Neuronal stem cell (in vitro differentiated cells): ENCODE measurements around the gene PTPRD.

Source experiments
- DNase-seq: peaks from one replicate; pipeline ENCODE4 v3.0.0-alpha.2; 2013; ENCODE audit warnings: low spot score
- H2AFZ ChIP-seq: one replicate; pipeline ENCODE4 v1.6.1; 2013; ENCODE audit warnings: mild to moderate bottlenecking, low read length, inconsistent platforms
- H2AK5ac ChIP-seq: 2 replicates; pipeline ENCODE4 v1.6.1; 2013; ENCODE audit warnings: low read depth, mild to moderate bottlenecking, inconsistent platforms, low read length, moderate library complexity, mixed read lengths
- H2BK120ac ChIP-seq: 2 replicates; pipeline ENCODE4 v1.6.1; 2013; ENCODE audit warnings: low read depth, mild to moderate bottlenecking, inconsistent platforms, low read length, moderate library complexity, mixed read lengths
- H2BK12ac ChIP-seq: one replicate; pipeline ENCODE4 v1.6.1; 2013; ENCODE audit warnings: low read length, inconsistent platforms
- H2BK15ac ChIP-seq: 2 replicates; pipeline ENCODE4 v1.6.1; 2013; ENCODE audit warnings: mild to moderate bottlenecking, low read length, inconsistent platforms, mixed read lengths
- H2BK5ac ChIP-seq: one replicate; pipeline ENCODE4 v1.6.1; 2013; ENCODE audit warnings: inconsistent platforms, mild to moderate bottlenecking, low read length, moderate library complexity
- H3K14ac ChIP-seq: one replicate; pipeline ENCODE4 v1.6.1; 2013; ENCODE audit warnings: low read length, inconsistent platforms
- H3K18ac ChIP-seq: 2 replicates; pipeline ENCODE4 v1.6.1; 2013; ENCODE audit warnings: low read length, inconsistent platforms
- H3K23ac ChIP-seq: 2 replicates; pipeline ENCODE4 v1.6.1; 2013; ENCODE audit warnings: low read depth, mild to moderate bottlenecking, mixed read lengths, low read length, inconsistent platforms; ENCODE audit not compliant: poor library complexity
- H3K27ac ChIP-seq: replicated peaks from 3 replicates; pipeline ENCODE4 v1.5.1; 2013; ENCODE audit warnings: low read length, inconsistent platforms
- H3K27me3 ChIP-seq, 3 experiments: 2 replicates each; pipeline ENCODE4 v1.6.1; 2013; ENCODE audit warnings: low read length in 3 of 3, mild to moderate bottlenecking in 2 of 3, inconsistent platforms in 1 of 3, low read depth in 1 of 3, mixed read lengths in 1 of 3, moderate library complexity in 1 of 3; ENCODE audit not compliant: control insufficient read depth in 3 of 3, insufficient read depth in 3 of 3
- H3K36me3 ChIP-seq, 2 donors: replicated peaks in 1 of 2; 2 replicates each; pipeline ENCODE4 v1.6.1; 2013; ENCODE audit warnings: low read length in 2 of 2; ENCODE audit not compliant: control insufficient read depth in 2 of 2, insufficient read depth in 2 of 2
- H3K4ac ChIP-seq: 2 replicates; pipeline ENCODE4 v1.6.1; 2013; ENCODE audit warnings: inconsistent platforms, mild to moderate bottlenecking, low read length, moderate library complexity
- H3K4me1 ChIP-seq, 2 donors: 1 replicate in 1 of 2; 2 replicates in 1 of 2; pipeline ENCODE4 v1.6.1; 2013; ENCODE audit warnings: low read length in 2 of 2, low read depth in 1 of 2; ENCODE audit not compliant: control insufficient read depth in 2 of 2, insufficient read depth in 1 of 2
- H3K4me2 ChIP-seq: one replicate; pipeline ENCODE4 v1.6.1; 2013; ENCODE audit warnings: mild to moderate bottlenecking, low read length, inconsistent platforms; ENCODE audit not compliant: insufficient read depth, poor library complexity, severe bottlenecking
- H3K4me3 ChIP-seq, 2 donors: 2 replicates each; pipeline ENCODE4 v1.5.1; 2013; ENCODE audit warnings: low read length in 2 of 2, mild to moderate bottlenecking in 2 of 2, inconsistent platforms in 1 of 2, moderate library complexity in 1 of 2
- H3K79me1 ChIP-seq: one replicate; pipeline ENCODE4 v1.6.1; 2013; ENCODE audit warnings: low read depth, mild to moderate bottlenecking, inconsistent platforms, low read length, moderate library complexity
- H3K9ac ChIP-seq: one replicate; pipeline ENCODE4 v1.6.1; 2013; ENCODE audit warnings: mild to moderate bottlenecking, low read depth, low read length, inconsistent platforms; ENCODE audit not compliant: poor library complexity
- H3K9me3 ChIP-seq, 2 donors: replicated peaks in 1 of 2; 2 replicates each; pipeline versions ENCODE3 to v1.6.1; 2013; ENCODE audit warnings: low read length in 2 of 2, mild to moderate bottlenecking in 2 of 2, inconsistent platforms in 1 of 2, low read depth in 1 of 2, mixed read lengths in 1 of 2, moderate library complexity in 1 of 2; ENCODE audit not compliant: control insufficient read depth in 2 of 2, insufficient read depth in 1 of 2
- H4K8ac ChIP-seq: one replicate; pipeline ENCODE4 v1.6.1; 2013; ENCODE audit warnings: low read depth, mild to moderate bottlenecking, inconsistent platforms, low read length, moderate library complexity
- H4K91ac ChIP-seq: one replicate; pipeline ENCODE4 v1.6.1; 2013; ENCODE audit warnings: low read length, low read depth, mild to moderate bottlenecking, inconsistent platforms; ENCODE audit not compliant: poor library complexity
- WGBS, 2 donors: extraction: QIAGEN DNeasy Blood & Tissue Kit; methylation state at CpG; one replicate each; pipeline ENCODE4 v1.1.7; 2013; ENCODE audit warnings: missing lambda C conversion rate in 2 of 2, mixed read lengths in 1 of 2; ENCODE audit not compliant: insufficient read length in 2 of 2, insufficient replicate concordance in 1 of 2; ENCODE audit errors: extremely low coverage in 2 of 2; 5-methylcytosine and 5-hydroxymethylcytosine counted together

The PTPRD gene

GRCh38 chr9:8570776-8571175, 2042.0 kb downstream of the PTPRD start:
- Histone ChIP-seq H2BK12ac (no peak overlapping the region), H3K9ac (no peak overlapping the region), H2BK5ac (no peak overlapping the region), H3K27ac (no peak overlapping the region), H4K91ac (no peak overlapping the region), H3K18ac (no peak overlapping the region), H3K23ac (no peak overlapping the region), H3K9me3 (no peaks in the 10 kb centered on the region), H4K8ac (no peak overlapping the region), H3K36me3 (no peaks in the 10 kb centered on the region), H2AK5ac (no peak overlapping the region), H3K14ac (no peak overlapping the region), H2BK120ac (no peak overlapping the region), H2BK15ac (no peak overlapping the region), H3K79me1 (no peaks in the 10 kb centered on the region), H3K4me1 (no peaks in the 10 kb centered on the region), H3K4me2 (no peak overlapping the region), H2AFZ (no peak overlapping the region), H3K4me3 (no peak overlapping the region), H3K27me3 (no peaks in the 10 kb centered on the region), H3K4ac (no peak overlapping the region)
- no peak for DNase-seq
- WGBS, 2 donors: no CpG with 5 or more reads among the region's 3 CpGs

- no peaks in the 10 kb centered on the region for H3K27me3 ChIP-seq
- H2BK12ac ChIP-seq: no peak overlapping the region
- H3K4me2 ChIP-seq: no peak overlapping the region
- H3K18ac ChIP-seq: no peak overlapping the region
- H4K8ac ChIP-seq: no peak overlapping the region
- no peak overlapping the region for H3K27ac ChIP-seq
- no peak overlapping the region for H3K23ac ChIP-seq
- H3K4me1 ChIP-seq: no peaks in the 10 kb centered on the region
- no peaks in the 10 kb centered on the region for H3K9me3 ChIP-seq
- no peak overlapping the region for H2AK5ac ChIP-seq
- no peaks in the 10 kb centered on the region for H3K79me1 ChIP-seq
- DNase-seq: no peak
- H2BK15ac ChIP-seq: no peak overlapping the region
- no peak overlapping the region for H2BK120ac ChIP-seq
- no peak overlapping the region for H3K9ac ChIP-seq
- no peak overlapping the region for H2BK5ac ChIP-seq
- WGBS, 2 donors: no CpG with 5 or more reads among the region's 4 CpGs
- H3K4me3 ChIP-seq: no peak overlapping the region
- H3K4ac ChIP-seq: no peak overlapping the region
- H2AFZ ChIP-seq: no peak overlapping the region
- H4K91ac ChIP-seq: no peak overlapping the region
- H3K14ac ChIP-seq: no peak overlapping the region
- no peaks in the 10 kb centered on the region for H3K36me3 ChIP-seq
These were observed 2043.0 kb downstream of the PTPRD start for GRCh38 chr9:8569823-8570222.

- Histone ChIP-seq H2BK120ac (no peak overlapping the region), H3K4ac (no peak overlapping the region), H4K91ac (no peak overlapping the region), H3K23ac (no peak overlapping the region), H3K27me3 (no peaks in the 10 kb centered on the region), H3K79me1 (no peaks in the 10 kb centered on the region), H2BK5ac (no peak overlapping the region), H2AK5ac (no peak overlapping the region), H2BK15ac (no peak overlapping the region), H3K9me3 (no peaks in the 10 kb centered on the region), H3K4me2 (no peak overlapping the region), H4K8ac (no peak overlapping the region), H2AFZ (no peak overlapping the region), H2BK12ac (no peak overlapping the region), H3K4me3 (no peak overlapping the region), H3K4me1 (no peaks in the 10 kb centered on the region), H3K27ac (no peak overlapping the region), H3K18ac (no peak overlapping the region), H3K9ac (no peak overlapping the region), H3K14ac (no peak overlapping the region), H3K36me3 (no peaks in the 10 kb centered on the region)
- no peak for DNase-seq
- WGBS, 2 donors: no CpG with 5 or more reads among the region's 2 CpGs
These were observed 2044.7 kb downstream of the PTPRD start for GRCh38 chr9:8567963-8568579.

- Histone ChIP-seq H3K4me3 (no peak overlapping the region), H3K27me3 (no peaks in the 10 kb centered on the region), H3K4me1 (peaks cover 4 to 8% of the 10 kb centered on the region in 2 donors), H3K36me3 (no peaks in the 10 kb centered on the region), H3K18ac (no peak overlapping the region), H3K23ac (no peak overlapping the region), H3K4ac (no peak overlapping the region), H2AK5ac (no peak overlapping the region), H3K9ac (no peak overlapping the region), H2AFZ (no peak overlapping the region), H3K79me1 (no peaks in the 10 kb centered on the region), H3K4me2 (no peak overlapping the region), H2BK5ac (no peak overlapping the region), H2BK120ac (no peak overlapping the region), H2BK12ac (no peak overlapping the region), H3K14ac (no peak overlapping the region), H3K9me3 (no peaks in the 10 kb centered on the region), H3K27ac (no peak overlapping the region), H2BK15ac (no peak overlapping the region), H4K91ac (no peak overlapping the region), H4K8ac (no peak overlapping the region)
- DNase-seq: no peak
- WGBS, 2 donors: no CpG with 5 or more reads among the region's 6 CpGs
These were observed 2047.8 kb downstream of the PTPRD start for GRCh38 chr9:8564960-8565359.
